ENCODE measurements around the gene RPS26. TPM values are rescaled to one million over a fixed set of nuclear protein-coding genes. Genes with fewer than 3 reads are reported as not detected.

Gene RPS26
- total and polyA plus RNA-seq, 7 experiments from 2014 or later: 40.8 to 717 (median 51.1) TPM

DNA sequence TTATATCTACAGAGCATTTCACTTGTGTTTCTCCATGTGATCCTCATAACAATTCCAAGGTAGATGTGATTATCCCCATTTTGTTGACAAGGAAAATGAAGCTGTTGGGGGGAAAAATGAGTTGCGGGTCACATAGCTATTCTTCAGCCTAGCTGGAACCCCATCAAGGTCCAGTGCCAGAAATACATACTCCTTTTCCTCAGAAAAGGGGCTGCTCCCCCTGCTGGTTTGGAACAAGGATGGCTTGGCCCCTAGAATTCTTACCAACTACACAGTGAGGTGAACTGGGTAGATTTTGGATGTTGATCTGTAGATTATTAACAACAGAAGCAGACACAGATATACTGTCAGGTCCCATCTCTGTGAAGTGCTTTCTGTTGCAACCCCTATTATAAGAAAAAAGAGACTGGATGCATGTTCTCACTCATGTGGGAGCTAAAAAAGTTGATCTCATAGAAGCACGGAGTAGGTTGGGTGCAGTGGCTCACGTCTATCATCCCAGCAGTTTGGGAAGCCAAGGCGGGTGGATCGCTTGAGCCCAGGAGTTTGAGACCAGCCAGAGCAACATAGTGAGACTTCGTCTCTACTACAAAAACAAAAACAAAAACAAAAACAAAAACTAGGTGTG is 11.9 kb upstream of the RPS26 start:
- Histone ChIP-seq H3K27me3 (ENCODE audit: control insufficient read depth in 2 of 2, insufficient read depth in 2 of 2, low read length in 2 of 2) (no peaks in the 10 kb centered on the region), H3K36me3 (ENCODE audit: control insufficient read depth in 2 of 3, insufficient read depth in 3 of 3, low read length in 3 of 3) (peaks cover 0 to 35% (median 0%) of the 10 kb centered on the region in 3 experiments), H3K27ac (ENCODE audit: low read depth, low read length) (no peak overlapping the region), H3K4me1 (ENCODE audit: control insufficient read depth in 2 of 2, insufficient read depth in 2 of 2, low read length in 2 of 2) (peaks cover 0 to 7% of the 10 kb centered on the region in 2 donors), H3K9me3 (ENCODE audit: control insufficient read depth in 2 of 3, low read length in 3 of 3) (no peaks in the 10 kb centered on the region), H3K4me3 (ENCODE audit: low read length) (no peak overlapping the region)
- Mint-ChIP-seq H3K27me3 (no peaks in the 10 kb centered on the region), H3K4me1 (peaks cover 9 to 54% (median 20%) of the 10 kb centered on the region in 7 donors), H3K36me3 (peaks cover 0 to 44% (median 20%) of the 10 kb centered on the region in 5 donors), H3K9me3 (no peaks in the 10 kb centered on the region), H3K27ac (peak overlapping the region in 4 of 9 donors; percentile 3 to 74 (median 32)), H3K4me3 (peak overlapping the region in 1 of 10 donors; percentile 1)
- intact Hi-C loops (cut with micrococcal nuclease): loop anchor here (1.0 to 2.0 kb wide), 5 partner anchors 8 to 291 kb away; partner anchors contain the start of genes IKZF4 (in 1 of the 2) and RPS26 (in 1 of the 2)
- POLR2A ChIA-PET: interaction anchor here (0.8 to 1.7 kb wide), 6 partner anchors 11 to 100 kb away, joined by 3 to 9 read pairs (median 4); partner anchors contain the start of genes PA2G4 and RAB5B
- peak; percentile 71 for ATAC-seq
- DNase-seq: peak in 8 of 9 donors; percentile 24 to 59 (median 46)
- CTCF ChIA-PET: interaction anchor here (0.6 to 4.5 kb wide), 14 partner anchors 8 to 594 kb away, joined by 3 to 54 read pairs (median 4); partner anchors contain the start of genes PA2G4 and SUOX

DNA sequence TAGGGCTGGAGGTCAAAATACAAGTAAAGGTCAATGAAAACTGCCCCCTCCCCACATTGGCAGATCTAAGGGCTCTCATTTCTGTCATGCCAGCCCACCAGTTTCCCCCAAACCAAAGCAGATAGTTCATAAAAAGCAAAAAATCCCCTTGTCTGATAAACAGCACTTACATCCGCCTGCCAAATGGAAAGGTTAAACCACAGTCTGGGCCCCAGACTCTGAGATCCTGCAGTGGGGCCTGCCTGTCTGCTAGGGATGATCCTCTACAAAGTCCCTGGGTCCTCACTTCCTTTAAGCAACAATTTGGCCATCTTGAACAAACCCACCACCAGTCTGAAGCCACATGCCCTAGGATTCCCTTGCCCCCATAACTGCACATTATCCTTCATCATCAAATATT is 9.7 kb upstream of the RPS26 start:
- Mint-ChIP-seq H3K27me3 (no peaks in the 10 kb centered on the region), H3K4me3 (peak overlapping the region in 6 of 10 donors; percentile 3 to 53 (median 23)), H3K9me3 (no peaks in the 10 kb centered on the region), H3K36me3 (peaks cover 7 to 48% (median 28%) of the 10 kb centered on the region in 5 donors), H3K27ac (peak overlapping the region; percentile 52 to 86 (median 77)), H3K4me1 (peaks cover 9 to 60% (median 20%) of the 10 kb centered on the region in 7 donors)
- Histone ChIP-seq H3K4me1 (ENCODE audit: control insufficient read depth in 2 of 2, insufficient read depth in 2 of 2, low read length in 2 of 2) (peaks cover 0 to 7% of the 10 kb centered on the region in 2 donors), H3K27me3 (ENCODE audit: control insufficient read depth in 2 of 2, insufficient read depth in 2 of 2, low read length in 2 of 2) (no peaks in the 10 kb centered on the region), H3K9me3 (ENCODE audit: control insufficient read depth in 2 of 3, low read length in 3 of 3) (no peaks in the 10 kb centered on the region), H3K36me3 (ENCODE audit: control insufficient read depth in 2 of 3, insufficient read depth in 3 of 3, low read length in 3 of 3) (peaks cover 0 to 38% (median 0%) of the 10 kb centered on the region in 3 experiments), H3K27ac (ENCODE audit: low read depth, low read length) (peak overlapping the region; percentile 49), H3K4me3 (ENCODE audit: low read length) (no peak overlapping the region)
- POLR2A ChIA-PET: interaction anchor here (1.3 kb wide), 1 partner anchor 9 kb away, joined by 4 read pairs; no protein-coding TSS in a partner anchor
- peak in 2 of 9 donors; percentile 22 to 27 for DNase-seq
- intact Hi-C loops (cut with micrococcal nuclease): no loop called here
- CTCF ChIA-PET: interaction anchor here (0.8 to 2.0 kb wide), 2 partner anchors 9 to 36 kb away, joined by 3 to 7 read pairs; no protein-coding TSS in a partner anchor
- ATAC-seq: peak; percentile 68

DNA sequence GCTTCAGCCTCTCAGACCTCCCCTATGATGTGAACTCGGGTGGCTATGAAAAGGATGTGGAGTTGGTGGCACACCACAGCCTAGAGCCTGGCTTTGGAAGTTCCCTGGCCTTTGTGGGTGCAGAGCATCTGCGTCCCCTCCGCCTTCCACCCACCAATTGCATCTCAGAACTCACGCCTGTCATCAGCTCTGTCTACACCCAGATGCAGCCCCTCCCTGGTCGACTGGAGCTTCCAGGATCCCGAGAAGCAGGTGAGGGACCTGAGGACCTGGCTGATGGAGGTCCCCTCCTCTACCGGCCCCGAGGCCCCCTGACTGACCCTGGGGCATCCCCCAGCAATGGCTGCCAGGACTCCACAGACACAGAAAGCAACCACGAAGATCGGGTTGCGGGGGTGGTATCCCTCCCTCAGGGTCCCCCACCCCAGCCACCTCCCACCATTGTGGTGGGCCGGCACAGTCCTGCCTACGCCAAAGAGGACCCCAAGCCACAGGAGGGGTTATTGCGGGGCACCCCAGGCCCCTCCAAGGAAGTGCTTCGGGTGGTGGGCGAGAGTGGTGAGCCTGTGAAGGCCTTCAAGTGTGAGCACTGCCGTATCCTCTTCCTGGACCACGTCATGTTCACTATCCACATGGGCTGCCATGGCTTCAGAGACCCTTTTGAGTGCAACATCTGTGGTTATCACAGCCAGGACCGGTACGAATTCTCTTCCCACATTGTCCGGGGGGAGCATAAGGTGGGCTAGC is 7.0 kb upstream of the RPS26 start:
- intact Hi-C loops (cut with micrococcal nuclease): no loop called here
- CTCF ChIA-PET: interaction anchor here (0.7 to 1.4 kb wide), 2 partner anchors 39 to 83 kb away, joined by 3 to 4 read pairs; partner anchors contain the start of gene ZC3H10
- POLR2A ChIA-PET: interaction anchor here (0.6 kb wide), 1 partner anchor 108 kb away, joined by 3 read pairs; no protein-coding TSS in a partner anchor

DNA sequence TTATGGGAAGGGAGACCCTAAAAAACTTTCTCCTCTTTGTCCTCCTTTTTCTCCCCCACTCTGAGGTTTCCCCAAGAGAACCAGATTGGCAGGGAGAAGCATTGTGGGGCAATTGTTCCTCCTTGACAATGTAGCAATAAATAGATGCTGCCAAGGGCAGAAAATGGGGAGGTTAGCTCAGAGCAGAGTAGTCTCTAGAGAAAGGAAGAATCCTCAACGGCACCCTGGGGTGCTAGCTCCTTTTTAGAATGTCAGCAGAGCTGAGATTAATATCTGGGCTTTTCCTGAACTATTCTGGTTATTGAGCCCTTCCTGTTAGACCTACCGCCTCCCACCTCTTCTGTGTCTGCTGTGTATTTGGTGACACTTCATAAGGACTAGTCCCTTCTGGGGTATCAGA is 4.6 kb upstream of the RPS26 start:
- no peak for DNase-seq
- Mint-ChIP-seq H3K4me3 (peak overlapping the region in 1 of 10 donors; percentile 19), H3K36me3 (peaks cover 10 to 28% (median 12%) of the 10 kb centered on the region in 5 donors), H3K9me3 (peaks cover 0 to 5% (median 0%) of the 10 kb centered on the region in 11 donors), H3K27me3 (no peaks in the 10 kb centered on the region), H3K4me1 (peaks cover 0 to 58% (median 16%) of the 10 kb centered on the region in 7 donors), H3K27ac (peak overlapping the region in 4 of 9 donors; percentile 31 to 64 (median 48))
- H3K9me3 ChIP-seq (ENCODE audit: control insufficient read depth in 2 of 3, low read length in 3 of 3): no peaks in the 10 kb centered on the region
- H3K4me1 ChIP-seq (ENCODE audit: control insufficient read depth in 2 of 2, insufficient read depth in 2 of 2, low read length in 2 of 2): peaks cover 7 to 13% of the 10 kb centered on the region in 2 donors
- ChIA-PET CTCF (interaction anchor here (0.9 to 1.6 kb wide), 5 partner anchors 7 to 299 kb away, joined by 3 to 7 read pairs (median 4); no protein-coding TSS in a partner anchor), POLR2A (interaction anchor here (0.7 kb wide), 1 partner anchor 29 kb away, joined by 3 read pairs; no protein-coding TSS in a partner anchor)
- H3K27ac ChIP-seq (ENCODE audit: low read depth, low read length): no peak overlapping the region
- no peak for ATAC-seq
- H3K36me3 ChIP-seq (ENCODE audit: control insufficient read depth in 2 of 3, insufficient read depth in 3 of 3, low read length in 3 of 3): peaks cover 0 to 23% (median 0%) of the 10 kb centered on the region in 3 experiments
- intact Hi-C loops (cut with micrococcal nuclease): no loop called here
- H3K27me3 ChIP-seq (ENCODE audit: control insufficient read depth in 2 of 2, insufficient read depth in 2 of 2, low read length in 2 of 2): no peaks in the 10 kb centered on the region
- no peak overlapping the region for H3K4me3 ChIP-seq (ENCODE audit: low read length)

More for the DNA sequence above, 7.0 kb upstream of the RPS26 start:
- peak overlapping the region in 3 of 9 donors; percentile 42 to 72 (median 50) for H3K27ac Mint-ChIP-seq
- no peak overlapping the region for H3K4me3 Mint-ChIP-seq
- DNase-seq (no peak), ATAC-seq (peak; percentile 58)
- Histone ChIP-seq H3K27me3 (ENCODE audit: control insufficient read depth in 2 of 2, insufficient read depth in 2 of 2, low read length in 2 of 2) (no peaks in the 10 kb centered on the region), H3K4me1 (ENCODE audit: control insufficient read depth in 2 of 2, insufficient read depth in 2 of 2, low read length in 2 of 2) (peaks cover 0 to 7% of the 10 kb centered on the region in 2 donors), H3K27ac (ENCODE audit: low read depth, low read length) (no peak overlapping the region), H3K4me3 (ENCODE audit: low read length) (no peak overlapping the region), H3K36me3 (ENCODE audit: control insufficient read depth in 2 of 3, insufficient read depth in 3 of 3, low read length in 3 of 3) (peaks cover 0 to 28% (median 0%) of the 10 kb centered on the region in 3 experiments), H3K9me3 (ENCODE audit: control insufficient read depth in 2 of 3, low read length in 3 of 3) (no peaks in the 10 kb centered on the region)
- peaks cover 1 to 53% (median 11%) of the 10 kb centered on the region in 7 donors for H3K4me1 Mint-ChIP-seq
- H3K36me3 Mint-ChIP-seq: peaks cover 7 to 38% (median 18%) of the 10 kb centered on the region in 5 donors
- no peaks in the 10 kb centered on the region for H3K27me3 Mint-ChIP-seq
- H3K9me3 Mint-ChIP-seq: no peaks in the 10 kb centered on the region

DNA sequence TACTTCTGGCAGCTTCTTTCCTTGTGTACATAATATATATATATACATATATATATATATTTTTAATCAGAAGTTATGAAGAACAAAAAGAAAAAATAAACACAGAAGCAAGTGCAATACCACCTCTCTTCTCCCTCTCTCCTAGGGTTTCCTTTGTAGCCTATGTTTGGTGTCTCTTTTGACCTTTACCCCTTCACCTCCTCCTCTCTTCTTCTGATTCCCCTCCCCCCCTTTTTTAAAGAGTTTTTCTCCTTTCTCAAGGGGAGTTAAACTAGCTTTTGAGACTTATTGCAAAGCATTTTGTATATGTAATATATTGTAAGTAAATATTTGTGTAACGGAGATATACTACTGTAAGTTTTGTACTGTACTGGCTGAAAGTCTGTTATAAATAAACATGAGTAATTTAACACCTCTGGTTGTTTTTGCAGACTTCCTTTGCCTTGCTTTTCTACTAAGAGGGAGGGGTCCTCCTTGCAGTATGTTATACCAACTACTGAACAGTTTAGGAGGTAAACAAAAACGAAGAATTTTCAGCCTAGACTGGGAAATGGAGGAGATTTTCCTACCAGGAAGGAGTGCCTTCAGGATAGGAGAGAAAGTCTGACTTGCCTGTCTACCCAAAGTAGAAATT is 3.6 kb upstream of the RPS26 start:
- H3K4me3 ChIP-seq (ENCODE audit: low read length): no peak overlapping the region
- H3K4me1 ChIP-seq (ENCODE audit: control insufficient read depth in 2 of 2, insufficient read depth in 2 of 2, low read length in 2 of 2): peaks cover 12 to 14% of the 10 kb centered on the region in 2 donors
- no peak overlapping the region for H3K4me3 Mint-ChIP-seq
- ChIA-PET CTCF (interaction anchor here (0.7 to 1.6 kb wide), 5 partner anchors 8 to 319 kb away, joined by 3 to 7 read pairs (median 4); no protein-coding TSS in a partner anchor), POLR2A (interaction anchor here (1.4 kb wide), 1 partner anchor 13 kb away, joined by 3 read pairs; no protein-coding TSS in a partner anchor)
- H3K27ac ChIP-seq (ENCODE audit: low read depth, low read length): no peak overlapping the region
- H3K27me3 Mint-ChIP-seq: no peaks in the 10 kb centered on the region
- peaks cover 8 to 59% (median 21%) of the 10 kb centered on the region in 7 donors for H3K4me1 Mint-ChIP-seq
- H3K9me3 Mint-ChIP-seq: peaks cover 0 to 5% (median 0%) of the 10 kb centered on the region in 11 donors
- H3K27me3 ChIP-seq (ENCODE audit: control insufficient read depth in 2 of 2, insufficient read depth in 2 of 2, low read length in 2 of 2): no peaks in the 10 kb centered on the region
- ATAC-seq: no peak
- peak overlapping the region in 4 of 9 donors; percentile 17 to 64 (median 41) for H3K27ac Mint-ChIP-seq
- H3K36me3 Mint-ChIP-seq: peaks cover 9 to 29% (median 17%) of the 10 kb centered on the region in 5 donors
- peaks cover 0 to 19% (median 0%) of the 10 kb centered on the region in 3 experiments for H3K36me3 ChIP-seq (ENCODE audit: control insufficient read depth in 2 of 3, insufficient read depth in 3 of 3, low read length in 3 of 3)
- no peaks in the 10 kb centered on the region for H3K9me3 ChIP-seq (ENCODE audit: control insufficient read depth in 2 of 3, low read length in 3 of 3)
- intact Hi-C loops (cut with micrococcal nuclease): no loop called here
- DNase-seq: no peak

All from naive thymus-derived CD4-positive, alpha-beta T cell (primary cell).